ENCODE measurements around the gene TXNDC2.

Gene TXNDC2

DNA sequence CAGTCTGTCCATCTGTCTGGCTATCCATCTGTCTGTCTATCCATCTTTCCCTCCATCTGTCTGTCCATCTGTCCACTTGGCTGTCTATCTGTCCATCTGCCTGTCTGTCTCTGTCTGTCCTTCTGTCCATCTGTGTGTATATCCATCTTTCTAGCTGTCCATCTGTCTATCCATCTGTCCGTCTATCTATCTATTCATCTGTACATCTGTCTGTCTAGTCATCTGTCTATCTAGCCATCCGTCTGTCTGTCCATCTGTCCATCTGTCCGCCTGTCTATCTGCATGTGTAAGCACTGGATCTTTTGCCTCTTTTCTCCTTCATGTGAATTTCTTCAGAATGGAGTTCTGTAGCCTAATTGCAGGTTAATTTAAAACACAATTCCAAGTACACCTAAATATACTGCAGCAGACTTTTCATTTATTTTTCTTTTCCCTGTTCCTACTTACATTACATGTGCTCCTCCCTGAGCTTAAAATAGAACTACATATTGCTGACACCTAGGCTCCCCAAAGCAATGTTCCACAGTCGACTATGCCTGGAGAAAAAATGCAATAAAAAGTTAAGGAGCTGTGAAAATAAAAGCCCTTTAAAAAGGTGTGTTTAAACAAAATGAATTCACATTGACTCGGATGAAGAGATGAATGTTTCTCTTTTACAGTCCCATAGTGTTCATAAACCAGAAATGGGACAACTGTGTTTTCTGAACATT, 37.4 kb upstream of the TXNDC2 start:
- Histone ChIP-seq H2AFZ (ENCODE audit: low read depth, low read length) (no peak overlapping the region), H3K27me3 (ENCODE audit: low read depth, low read length) (0 out of 2 replicates have a peak, but pooled peaks cover 2% of the 10 kb centered on the region), H3K36me3 (replicated peaks; ENCODE audit: low read depth, low read length) (no peaks in the 10 kb centered on the region), H3K9me3 (ENCODE audit: insufficient read depth, low read length) (no peaks in the 10 kb centered on the region), H3K79me2 (ENCODE audit: low read length) (no peaks in the 10 kb centered on the region), H3K9ac (ENCODE audit: low read length) (no peak overlapping the region), H4K20me1 (ENCODE audit: insufficient read depth, low read length) (no peaks in the 10 kb centered on the region), H3K27ac (ENCODE audit: low read length) (no peak overlapping the region), H3K4me1 (ENCODE audit: low read length) (no peaks in the 10 kb centered on the region), H3K4me2 (ENCODE audit: low read length) (no peak overlapping the region), H3K4me3 (ENCODE audit: low read length) (no peak overlapping the region)
- TF ChIP-seq EZH2phosphoT487 (IDR thresholded peaks at IDR 0.05; ENCODE audit: low read depth), result no peak
- TF ChIP-seq, protein P1, sequence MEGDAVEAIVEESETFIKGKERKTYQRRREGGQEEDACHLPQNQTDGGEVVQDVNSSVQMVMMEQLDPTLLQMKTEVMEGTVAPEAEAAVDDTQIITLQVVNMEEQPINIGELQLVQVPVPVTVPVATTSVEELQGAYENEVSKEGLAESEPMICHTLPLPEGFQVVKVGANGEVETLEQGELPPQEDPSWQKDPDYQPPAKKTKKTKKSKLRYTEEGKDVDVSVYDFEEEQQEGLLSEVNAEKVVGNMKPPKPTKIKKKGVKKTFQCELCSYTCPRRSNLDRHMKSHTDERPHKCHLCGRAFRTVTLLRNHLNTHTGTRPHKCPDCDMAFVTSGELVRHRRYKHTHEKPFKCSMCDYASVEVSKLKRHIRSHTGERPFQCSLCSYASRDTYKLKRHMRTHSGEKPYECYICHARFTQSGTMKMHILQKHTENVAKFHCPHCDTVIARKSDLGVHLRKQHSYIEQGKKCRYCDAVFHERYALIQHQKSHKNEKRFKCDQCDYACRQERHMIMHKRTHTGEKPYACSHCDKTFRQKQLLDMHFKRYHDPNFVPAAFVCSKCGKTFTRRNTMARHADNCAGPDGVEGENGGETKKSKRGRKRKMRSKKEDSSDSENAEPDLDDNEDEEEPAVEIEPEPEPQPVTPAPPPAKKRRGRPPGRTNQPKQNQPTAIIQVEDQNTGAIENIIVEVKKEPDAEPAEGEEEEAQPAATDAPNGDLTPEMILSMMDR (IDR thresholded peaks at IDR 0.05; ENCODE audit: low read depth, low read length), result no peak

DNA sequence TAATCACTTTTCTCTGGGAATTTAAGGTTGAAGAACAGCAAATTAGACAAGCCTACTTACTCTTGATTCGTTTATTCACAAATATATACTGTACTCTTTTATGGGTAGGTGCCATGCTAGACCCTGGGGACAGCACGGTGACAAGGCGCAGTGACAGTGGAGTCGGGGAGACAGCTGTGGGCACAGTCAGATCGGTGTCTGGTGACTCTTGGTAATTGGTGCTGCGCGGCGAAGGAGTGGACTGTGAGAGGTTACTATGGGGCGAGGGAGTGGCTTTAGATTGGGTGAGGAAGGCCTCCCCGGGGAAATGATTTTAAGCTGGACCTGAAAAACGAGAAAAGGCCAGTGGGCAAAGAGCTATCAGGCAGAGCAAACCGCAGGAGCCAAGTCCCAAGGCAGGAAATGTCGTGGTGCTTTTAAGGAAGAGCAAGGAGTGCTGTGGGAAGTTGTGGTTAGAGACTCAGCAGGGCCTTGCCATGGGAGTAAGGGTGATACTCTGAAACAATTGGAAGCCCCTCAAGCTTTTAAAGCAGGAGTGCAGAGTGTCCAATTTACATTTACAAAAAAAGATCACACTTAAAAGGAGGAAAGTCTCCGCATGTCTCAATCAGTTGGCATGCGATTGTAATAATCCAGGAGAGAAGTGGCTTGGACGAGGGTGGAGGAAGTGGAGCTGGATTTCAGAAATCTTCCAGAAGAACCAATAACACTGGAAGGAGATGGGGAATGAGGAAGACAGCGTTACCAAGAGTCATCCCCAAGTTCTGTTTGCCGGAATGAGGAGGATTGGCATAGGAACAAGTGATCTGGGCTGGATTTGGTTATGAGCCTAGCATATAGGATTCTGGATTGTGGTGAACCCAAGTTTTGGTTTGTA, 36.1 kb upstream of the TXNDC2 start:
- no peaks in the 10 kb centered on the region for H3K9me3 ChIP-seq (ENCODE audit: insufficient read depth, low read length)
- H3K79me2 ChIP-seq (ENCODE audit: low read length), result no peaks in the 10 kb centered on the region
- no peak overlapping the region for H3K9ac ChIP-seq (ENCODE audit: low read length)
- H3K4me3 ChIP-seq (ENCODE audit: low read length), result no peak overlapping the region
- no peaks in the 10 kb centered on the region for H3K36me3 ChIP-seq (replicated peaks; ENCODE audit: low read depth, low read length)
- 0 out of 2 replicates have a peak, but pooled peaks cover 2% of the 10 kb centered on the region for H3K27me3 ChIP-seq (ENCODE audit: low read depth, low read length)
- H4K20me1 ChIP-seq (ENCODE audit: insufficient read depth, low read length), result no peaks in the 10 kb centered on the region
- H3K27ac ChIP-seq (ENCODE audit: low read length), result no peak overlapping the region
- H3K4me2 ChIP-seq (ENCODE audit: low read length), result no peak overlapping the region
- H2AFZ ChIP-seq (ENCODE audit: low read depth, low read length), result no peak overlapping the region
- TF ChIP-seq EZH2phosphoT487 (IDR thresholded peaks at IDR 0.05; ENCODE audit: low read depth), result no peak
- TF ChIP-seq, protein P1 (IDR thresholded peaks at IDR 0.05; ENCODE audit: low read depth, low read length), result no peak
- no peaks in the 10 kb centered on the region for H3K4me1 ChIP-seq (ENCODE audit: low read length)

- H3K9ac ChIP-seq (ENCODE audit: low read length), result no peak overlapping the region
- H3K4me1 ChIP-seq (ENCODE audit: low read length), result no peaks in the 10 kb centered on the region
- H2AFZ ChIP-seq (ENCODE audit: low read depth, low read length), result no peak overlapping the region
- 0 out of 2 replicates have a peak, but pooled peaks cover 4% of the 10 kb centered on the region for H3K27me3 ChIP-seq (ENCODE audit: low read depth, low read length)
- H3K36me3 ChIP-seq (replicated peaks; ENCODE audit: low read depth, low read length), result no peaks in the 10 kb centered on the region
- no peaks in the 10 kb centered on the region for H4K20me1 ChIP-seq (ENCODE audit: insufficient read depth, low read length)
- H3K4me2 ChIP-seq (ENCODE audit: low read length), result no peak overlapping the region
- TF ChIP-seq, protein P1 (IDR thresholded peaks at IDR 0.05; ENCODE audit: low read depth, low read length), result no peak
- no peak for TF ChIP-seq EZH2phosphoT487 (IDR thresholded peaks at IDR 0.05; ENCODE audit: low read depth)
- H3K27ac ChIP-seq (ENCODE audit: low read length), result no peak overlapping the region
- no peaks in the 10 kb centered on the region for H3K79me2 ChIP-seq (ENCODE audit: low read length)
- no peaks in the 10 kb centered on the region for H3K9me3 ChIP-seq (ENCODE audit: insufficient read depth, low read length)
- no peak overlapping the region for H3K4me3 ChIP-seq (ENCODE audit: low read length)
These were observed 35.5 kb upstream of the TXNDC2 start for GRCh38 chr18:9850309-9850708.

GRCh38 chr18:9851511-9851910, 34.3 kb upstream of the TXNDC2 start:
- Histone ChIP-seq H3K27ac (ENCODE audit: low read length) (no peak overlapping the region), H3K27me3 (ENCODE audit: low read depth, low read length) (0 out of 2 replicates have a peak, but pooled peaks cover 7% of the 10 kb centered on the region), H3K79me2 (ENCODE audit: low read length) (no peaks in the 10 kb centered on the region), H3K9ac (ENCODE audit: low read length) (no peak overlapping the region), H2AFZ (ENCODE audit: low read depth, low read length) (no peak overlapping the region), H4K20me1 (ENCODE audit: insufficient read depth, low read length) (no peaks in the 10 kb centered on the region), H3K4me1 (ENCODE audit: low read length) (no peaks in the 10 kb centered on the region), H3K36me3 (replicated peaks; ENCODE audit: low read depth, low read length) (no peaks in the 10 kb centered on the region), H3K4me3 (ENCODE audit: low read length) (no peak overlapping the region), H3K9me3 (ENCODE audit: insufficient read depth, low read length) (no peaks in the 10 kb centered on the region), H3K4me2 (ENCODE audit: low read length) (no peak overlapping the region)
- TF ChIP-seq, protein P1 (IDR thresholded peaks at IDR 0.05; ENCODE audit: low read depth, low read length), result no peak
- no peak for TF ChIP-seq EZH2phosphoT487 (IDR thresholded peaks at IDR 0.05; ENCODE audit: low read depth)
